K562 (cell line): ENCODE results near the gene NSMF. TPM values are rescaled to one million over a fixed set of nuclear protein-coding genes. Genes with fewer than 3 reads are reported as not detected.

Source experiments
- ATF7 ChIP-seq: fragments of 450-650 bp; IDR thresholded peaks from 2 replicates; pipeline ENCODE4 v1.7.1; 2014; ENCODE audit warnings: mild to moderate bottlenecking, moderate library complexity
- BRF1 ChIP-seq: IDR thresholded peaks from 3 replicates; pipeline ENCODE4 v1.6.1; 2011; ENCODE audit warnings: borderline replicate concordance, mild to moderate bottlenecking; ENCODE audit not compliant: insufficient read length; ENCODE audit errors: extremely low read depth
- ESRRA ChIP-seq: fragments of 450-650 bp; IDR thresholded peaks from 2 replicates; pipeline ENCODE4 v1.6.1; 2014; ENCODE audit warnings: low read depth, mild to moderate bottlenecking, moderate library complexity, borderline replicate concordance
- ETV6 ChIP-seq, 3 experiments: fragments of 150-350 bp in 1 of 3; sonication (generic) in 1 of 3; formaldehyde crosslinking in 1 of 3; IDR thresholded peaks; 2 replicates each; pipeline versions ENCODE4 v1.6.1 to v1.8.0; 2014 to 2022; ENCODE audit warnings: borderline replicate concordance in 2 of 3, low read depth in 2 of 3, antibody characterized with exemption in 1 of 3, low read length in 1 of 3, mild to moderate bottlenecking in 1 of 3, missing genetic modification reagents in 1 of 3
- GATA2 ChIP-seq: sonication (generic); formaldehyde crosslinking; IDR thresholded peaks from 2 replicates; pipeline ENCODE4 v1.4.0; 2020; ENCODE audit warnings: mild to moderate bottlenecking, missing genetic modification reagents
- GTF2E2 ChIP-seq: fragments of 200-800 bp; sonication (Bioruptor generic); IDR thresholded peaks from 2 replicates; pipeline ENCODE4 v1.6.1; 2016; ENCODE audit warnings: missing genetic modification characterization, missing compliant biosample characterization
- ILK ChIP-seq: fragments of 450-650 bp; IDR thresholded peaks from 2 replicates; pipeline ENCODE4 v1.6.1; 2016; ENCODE audit warnings: missing genetic modification characterization, low read depth, mild to moderate bottlenecking, missing compliant biosample characterization, moderate library complexity, borderline replicate concordance
- NCOR1 ChIP-seq: fragments of 450-650 bp; IDR thresholded peaks from 2 replicates; pipeline ENCODE4 v1.6.1; 2016; ENCODE audit warnings: mild to moderate bottlenecking, moderate library complexity
- POLR2AphosphoS5 ChIP-seq: IDR thresholded peaks from 2 replicates; pipeline ENCODE4 v1.6.1; 2011; ENCODE audit warnings: mild to moderate bottlenecking, low read depth, low read length, moderate library complexity; ENCODE audit not compliant: control insufficient read depth, insufficient read depth
- PRMT5 ChIP-seq: sonication (generic); formaldehyde crosslinking; IDR thresholded peaks from 2 replicates; pipeline ENCODE4 v1.5.0; 2020; ENCODE audit warnings: missing genetic modification reagents
- SIN3B ChIP-seq: fragments of 450-650 bp; IDR thresholded peaks from 2 replicates; pipeline ENCODE4 v1.6.1; 2017; ENCODE audit warnings: low read depth, mild to moderate bottlenecking, moderate library complexity
- SPI1 ChIP-seq: IDR thresholded peaks from 2 replicates; pipeline ENCODE4 v1.6.1; 2011; ENCODE audit warnings: low read depth, low read length, control low read depth, borderline replicate concordance
- SRSF9 ChIP-seq: fragments of 200-400 bp; formaldehyde crosslinking; IDR thresholded peaks from 2 replicates; pipeline ENCODE4 v1.6.1; 2017; ENCODE audit warnings: low read depth, low read length, borderline replicate concordance
- TBP ChIP-seq: optimal IDR thresholded peaks from 2 replicates; pipeline ENCODE3; 2011; ENCODE audit warnings: low read depth, low read length, improper control_type of control experiment
- YY1 ChIP-seq, 3 experiments: IDR thresholded peaks; 2 replicates each; pipeline ENCODE4 v1.6.1; 2011; ENCODE audit warnings: low read length in 2 of 3, mild to moderate bottlenecking in 2 of 3, moderate library complexity in 2 of 3, borderline replicate concordance in 1 of 3, control low read depth in 1 of 3, low read depth in 1 of 3; ENCODE audit not compliant: insufficient read depth in 3 of 3, insufficient replicate concordance in 2 of 3, control insufficient read depth in 1 of 3, insufficient read length in 1 of 3; ENCODE audit errors: extremely low read depth in 1 of 3
- polyA plus RNA-seq, 8 experiments: library from polyadenylated mRNA; depleted of rRNA in 4 of 8; stranded (reverse) in 5 of 8; unstranded in 3 of 8; fragments of >200 nt; fragmentation: Nextera tagmentation in 2 of 8; fragmentation: Illumina TruSeq in 1 of 8; extraction: Ambion mirVana in 2 of 8; extraction: Trizol in 1 of 8; gene quantifications; 2 replicates each; pipeline versions ENCODE4 v1.2.1 to v1.2.3, GENCODE V29; 2011 to 2014; ENCODE audit warnings: inconsistent platforms in 1 of 8, missing spikeins in 1 of 8
- total RNA-seq, 7 experiments: library from RNA; depleted of rRNA in 6 of 7; stranded (reverse); fragments of >200 nt in 6 of 7; fragmentation: Illumina TruSeq in 2 of 7; extraction: Trizol in 2 of 7; gene quantifications; 2 replicates each; pipeline versions ENCODE4 v1.2.1 to v1.2.3, GENCODE V29; 2011 to 2021; ENCODE audit warnings: low replicate concordance in 1 of 7
- TF ChIP-seq, protein P1 (sequence below): sonication (generic); formaldehyde crosslinking; IDR thresholded peaks from 2 replicates; pipeline ENCODE4 v1.8.1; 2022; ENCODE audit warnings: missing genetic modification reagents
- TF ChIP-seq, protein P2 (sequence below), 2 experiments: fragments of 150-350 bp in 1 of 2; IDR thresholded peaks; 2 replicates each; pipeline ENCODE4 v1.6.1; 2012 to 2016; ENCODE audit warnings: low read depth in 2 of 2, low read length in 2 of 2, mild to moderate bottlenecking in 1 of 2, moderate library complexity in 1 of 2
- TF ChIP-seq, protein P3 (sequence below): sonication (generic); formaldehyde crosslinking; IDR thresholded peaks from 2 replicates; pipeline ENCODE4 v1.8.0; 2022; ENCODE audit warnings: missing genetic modification reagents, mild to moderate bottlenecking, borderline replicate concordance
- TF ChIP-seq, protein P4 (sequence below): sonication (generic); formaldehyde crosslinking; IDR thresholded peaks from 2 replicates; pipeline ENCODE4 v1.8.0; 2022; ENCODE audit warnings: missing genetic modification reagents, mild to moderate bottlenecking, moderate library complexity, borderline replicate concordance

Gene NSMF
- total and polyA plus RNA-seq, 9 of the 15 experiments (the other 6 are each of a cell fraction or from before 2014, with no cell fraction given), result 0.20 to 82.7 (median 29.3) TPM

DNA sequence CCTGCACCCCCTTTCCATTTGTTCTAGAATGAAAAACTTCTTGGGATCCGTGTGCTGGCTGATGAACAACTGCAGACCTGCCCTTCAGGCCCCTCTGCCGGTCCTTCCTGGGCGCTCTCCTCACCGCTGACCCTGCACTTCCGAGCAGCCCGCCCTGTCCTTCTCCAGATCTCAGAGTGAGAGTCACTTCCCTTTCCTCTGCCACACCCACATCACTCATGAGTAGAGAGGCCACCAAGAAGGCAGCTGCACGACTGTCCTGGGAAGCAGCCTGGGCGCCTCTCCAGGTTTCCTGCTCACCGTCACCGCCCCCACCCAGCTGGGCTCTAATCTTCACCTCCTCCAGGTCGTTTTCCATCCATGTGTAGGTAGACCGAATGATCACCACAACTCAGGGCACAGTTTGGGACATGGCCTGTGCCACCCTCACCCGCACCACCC, 35.0 kb upstream of the NSMF start (continued):
- TF ChIP-seq, protein P1, sequence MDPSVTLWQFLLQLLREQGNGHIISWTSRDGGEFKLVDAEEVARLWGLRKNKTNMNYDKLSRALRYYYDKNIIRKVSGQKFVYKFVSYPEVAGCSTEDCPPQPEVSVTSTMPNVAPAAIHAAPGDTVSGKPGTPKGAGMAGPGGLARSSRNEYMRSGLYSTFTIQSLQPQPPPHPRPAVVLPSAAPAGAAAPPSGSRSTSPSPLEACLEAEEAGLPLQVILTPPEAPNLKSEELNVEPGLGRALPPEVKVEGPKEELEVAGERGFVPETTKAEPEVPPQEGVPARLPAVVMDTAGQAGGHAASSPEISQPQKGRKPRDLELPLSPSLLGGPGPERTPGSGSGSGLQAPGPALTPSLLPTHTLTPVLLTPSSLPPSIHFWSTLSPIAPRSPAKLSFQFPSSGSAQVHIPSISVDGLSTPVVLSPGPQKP (CRISPR knock-in tag), result no peak
- TF ChIP-seq, protein P2, sequence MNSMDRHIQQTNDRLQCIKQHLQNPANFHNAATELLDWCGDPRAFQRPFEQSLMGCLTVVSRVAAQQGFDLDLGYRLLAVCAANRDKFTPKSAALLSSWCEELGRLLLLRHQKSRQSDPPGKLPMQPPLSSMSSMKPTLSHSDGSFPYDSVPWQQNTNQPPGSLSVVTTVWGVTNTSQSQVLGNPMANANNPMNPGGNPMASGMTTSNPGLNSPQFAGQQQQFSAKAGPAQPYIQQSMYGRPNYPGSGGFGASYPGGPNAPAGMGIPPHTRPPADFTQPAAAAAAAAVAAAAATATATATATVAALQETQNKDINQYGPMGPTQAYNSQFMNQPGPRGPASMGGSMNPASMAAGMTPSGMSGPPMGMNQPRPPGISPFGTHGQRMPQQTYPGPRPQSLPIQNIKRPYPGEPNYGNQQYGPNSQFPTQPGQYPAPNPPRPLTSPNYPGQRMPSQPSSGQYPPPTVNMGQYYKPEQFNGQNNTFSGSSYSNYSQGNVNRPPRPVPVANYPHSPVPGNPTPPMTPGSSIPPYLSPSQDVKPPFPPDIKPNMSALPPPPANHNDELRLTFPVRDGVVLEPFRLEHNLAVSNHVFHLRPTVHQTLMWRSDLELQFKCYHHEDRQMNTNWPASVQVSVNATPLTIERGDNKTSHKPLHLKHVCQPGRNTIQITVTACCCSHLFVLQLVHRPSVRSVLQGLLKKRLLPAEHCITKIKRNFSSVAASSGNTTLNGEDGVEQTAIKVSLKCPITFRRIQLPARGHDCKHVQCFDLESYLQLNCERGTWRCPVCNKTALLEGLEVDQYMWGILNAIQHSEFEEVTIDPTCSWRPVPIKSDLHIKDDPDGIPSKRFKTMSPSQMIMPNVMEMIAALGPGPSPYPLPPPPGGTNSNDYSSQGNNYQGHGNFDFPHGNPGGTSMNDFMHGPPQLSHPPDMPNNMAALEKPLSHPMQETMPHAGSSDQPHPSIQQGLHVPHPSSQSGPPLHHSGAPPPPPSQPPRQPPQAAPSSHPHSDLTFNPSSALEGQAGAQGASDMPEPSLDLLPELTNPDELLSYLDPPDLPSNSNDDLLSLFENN (IDR thresholded peaks at IDR 0.05; ENCODE audit: low read depth in 2 of 2, low read length in 2 of 2), result no peak
- TF ChIP-seq SRSF9 (no peak), NCOR1 (no peak), ATF7 (peak; percentile 32; the same call in 1 of the 2 replicates), GATA2 (CRISPR knock-in tag) (no peak), TBP (peak; percentile 34), ILK (tag) (no peak), ESRRA (no peak), YY1 (IDR thresholded peaks at IDR 0.05; ENCODE audit: borderline replicate concordance in 1 of 3, control insufficient read depth in 1 of 3, extremely low read depth in 1 of 3, insufficient read depth in 3 of 3, insufficient read length in 1 of 3, insufficient replicate concordance in 2 of 3, low read depth in 1 of 3, low read length in 2 of 3) (peak in 1 of 3 experiments; percentile 20), BRF1 (no peak), PRMT5 (CRISPR knock-in tag) (no peak), GTF2E2 (tag) (no peak), ETV6 (IDR thresholded peaks at IDR 0.05; ENCODE audit: borderline replicate concordance in 1 of 2, low read depth in 2 of 2, low read length in 1 of 2) (peak in 1 of 2 experiments; percentile 91; a peak in 3 of 4 replicates), ETV6 (CRISPR knock-in tag; IDR thresholded peaks at IDR 0.05; ENCODE audit: borderline replicate concordance) (no peak), SIN3B (no peak), SPI1 (peak; percentile 94), POLR2AphosphoS5 (no peak)
- TF ChIP-seq, protein P3, sequence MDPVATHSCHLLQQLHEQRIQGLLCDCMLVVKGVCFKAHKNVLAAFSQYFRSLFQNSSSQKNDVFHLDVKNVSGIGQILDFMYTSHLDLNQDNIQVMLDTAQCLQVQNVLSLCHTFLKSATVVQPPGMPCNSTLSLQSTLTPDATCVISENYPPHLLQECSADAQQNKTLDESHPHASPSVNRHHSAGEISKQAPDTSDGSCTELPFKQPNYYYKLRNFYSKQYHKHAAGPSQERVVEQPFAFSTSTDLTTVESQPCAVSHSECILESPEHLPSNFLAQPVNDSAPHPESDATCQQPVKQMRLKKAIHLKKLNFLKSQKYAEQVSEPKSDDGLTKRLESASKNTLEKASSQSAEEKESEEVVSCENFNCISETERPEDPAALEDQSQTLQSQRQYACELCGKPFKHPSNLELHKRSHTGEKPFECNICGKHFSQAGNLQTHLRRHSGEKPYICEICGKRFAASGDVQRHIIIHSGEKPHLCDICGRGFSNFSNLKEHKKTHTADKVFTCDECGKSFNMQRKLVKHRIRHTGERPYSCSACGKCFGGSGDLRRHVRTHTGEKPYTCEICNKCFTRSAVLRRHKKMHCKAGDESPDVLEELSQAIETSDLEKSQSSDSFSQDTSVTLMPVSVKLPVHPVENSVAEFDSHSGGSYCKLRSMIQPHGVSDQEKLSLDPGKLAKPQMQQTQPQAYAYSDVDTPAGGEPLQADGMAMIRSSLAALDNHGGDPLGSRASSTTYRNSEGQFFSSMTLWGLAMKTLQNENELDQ, result no peak
- TF ChIP-seq, protein P4, sequence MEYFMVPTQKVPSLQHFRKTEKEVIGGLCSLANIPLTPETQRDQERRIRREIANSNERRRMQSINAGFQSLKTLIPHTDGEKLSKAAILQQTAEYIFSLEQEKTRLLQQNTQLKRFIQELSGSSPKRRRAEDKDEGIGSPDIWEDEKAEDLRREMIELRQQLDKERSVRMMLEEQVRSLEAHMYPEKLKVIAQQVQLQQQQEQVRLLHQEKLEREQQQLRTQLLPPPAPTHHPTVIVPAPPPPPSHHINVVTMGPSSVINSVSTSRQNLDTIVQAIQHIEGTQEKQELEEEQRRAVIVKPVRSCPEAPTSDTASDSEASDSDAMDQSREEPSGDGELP, result peak; percentile 90
